GM21786 (cell line): Measurements from ENCODE around the gene RBP3.

Experiments
- ATAC-seq: cut with Tn5 transposase; IDR thresholded peaks from one replicate; pipeline ENCODE4 v1.9.1; 2021; ENCODE audit not compliant: unreplicated experiment

The RBP3 gene

DNA sequence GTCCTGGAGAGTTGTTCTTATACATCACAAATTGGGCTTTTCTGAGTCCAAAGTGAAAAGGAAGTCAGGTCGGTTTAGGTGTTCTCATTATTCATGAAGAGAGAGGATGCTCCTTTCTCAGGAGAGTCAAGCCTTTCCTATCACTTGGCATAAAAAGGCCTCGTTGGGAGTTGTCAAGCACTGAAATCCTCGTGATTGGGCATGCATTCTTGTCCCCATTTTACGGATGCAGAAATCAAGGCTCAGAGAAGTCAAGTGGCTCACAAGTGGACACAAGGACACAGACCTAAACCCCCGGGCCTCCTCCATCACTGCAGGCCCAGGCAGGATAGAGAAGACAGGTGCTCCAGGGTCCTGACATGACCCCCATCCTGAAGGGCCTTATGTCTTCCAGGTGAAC is 8.5 kb downstream of the RBP3 start:
- no peak for ATAC-seq

GRCh38 chr10:47357131-47357582 is 9.0 kb downstream of the RBP3 start:
- ATAC-seq = no peak

DNA sequence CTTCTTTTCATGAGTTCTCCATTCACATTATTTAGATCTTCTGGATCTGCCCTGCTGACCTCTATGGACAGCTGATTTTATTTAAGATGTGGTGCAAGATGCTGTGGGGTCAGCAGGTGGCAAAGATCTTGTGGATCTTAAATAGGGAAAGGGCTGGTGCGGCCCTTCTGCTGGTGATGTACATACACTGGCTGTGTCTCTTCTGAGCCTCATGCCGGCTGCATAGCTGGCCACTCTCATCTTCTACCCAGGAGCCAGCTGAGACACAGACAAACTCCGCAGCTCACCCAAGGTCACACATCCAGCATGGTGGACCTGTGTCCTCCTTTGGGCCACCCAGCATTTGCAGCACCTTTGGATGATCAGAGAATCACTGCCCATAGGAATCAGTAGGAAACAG is 9.7 kb downstream of the RBP3 start:
- no peak for ATAC-seq

GRCh38 chr10:47358457-47358856 is 10.3 kb downstream of the RBP3 start:
- no peak for ATAC-seq

- no peak for ATAC-seq
Observed at GRCh38 chr10:47359101-47359500, 10.9 kb downstream of the RBP3 start.

DNA sequence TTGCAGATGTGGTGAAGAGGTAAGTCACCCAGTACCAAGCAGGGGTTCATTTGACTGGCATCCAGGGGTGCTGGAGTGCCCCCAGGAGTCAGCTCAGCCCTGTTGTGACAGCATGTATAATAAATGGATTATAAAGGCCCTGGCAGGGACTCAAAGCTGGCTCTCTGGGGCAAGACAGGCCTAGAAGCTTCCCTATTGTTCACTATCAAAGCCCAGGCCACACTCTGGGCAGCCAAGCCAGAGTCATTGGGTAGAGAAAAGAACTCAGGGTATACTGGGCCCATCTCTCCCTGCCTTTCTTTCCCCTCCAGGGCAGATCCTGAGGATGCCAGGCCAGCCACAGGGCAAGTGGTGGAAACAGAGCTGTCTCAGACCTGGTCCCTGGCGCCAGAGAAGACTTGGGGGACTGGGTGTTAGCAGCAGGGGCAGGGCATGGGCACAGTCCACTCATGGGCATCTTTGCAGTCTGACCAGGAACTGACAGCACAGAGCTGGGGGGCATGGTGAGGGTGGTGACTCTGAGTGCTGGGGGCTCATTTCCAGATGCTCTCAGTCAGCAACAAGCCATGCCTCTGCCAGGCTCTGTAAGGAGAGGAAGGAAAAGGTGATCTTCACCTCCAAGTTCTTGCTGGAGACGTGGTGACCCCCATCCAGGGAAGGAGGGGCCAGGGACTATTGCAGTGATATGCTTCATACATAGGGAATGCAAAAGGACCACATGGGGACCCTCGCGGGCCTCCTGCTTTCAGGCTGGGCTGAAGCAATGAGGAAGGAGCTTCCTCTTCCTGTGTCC is 11.7 kb downstream of the RBP3 start:
- ATAC-seq = no peak

GRCh38 chr10:47360419-47361040 is 12.4 kb downstream of the RBP3 start:
- no peak for ATAC-seq

GRCh38 chr10:47361293-47361692 is 13.1 kb downstream of the RBP3 start:
- no peak for ATAC-seq

GRCh38 chr10:47362199-47362598 is 14.0 kb downstream of the RBP3 start:
- no peak for ATAC-seq

DNA sequence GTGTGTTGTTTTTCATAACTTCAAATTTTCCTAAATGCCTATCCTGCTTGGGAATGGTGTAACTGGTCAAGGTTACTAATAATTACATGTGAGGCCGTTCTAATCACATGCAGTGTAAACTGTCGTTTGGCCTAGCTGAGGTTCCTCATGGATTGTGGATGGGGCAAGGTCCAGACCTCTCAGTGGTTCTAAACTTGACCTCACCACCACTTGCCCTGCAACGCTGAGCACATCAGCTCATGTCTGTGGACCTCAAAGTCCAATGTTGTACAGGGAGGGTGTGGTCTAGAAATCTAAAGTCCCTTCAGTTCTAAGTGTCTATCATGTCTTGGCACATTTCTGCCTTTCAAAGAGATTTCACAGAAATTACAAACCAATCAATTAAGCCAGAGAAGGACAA is 15.6 kb downstream of the RBP3 start:
- no peak for ATAC-seq

GRCh38 chr10:47364366-47364765 is 16.2 kb downstream of the RBP3 start:
- no peak for ATAC-seq

GRCh38 chr10:47364911-47365310 is 16.7 kb downstream of the RBP3 start:
- no peak for ATAC-seq

- ATAC-seq = no peak
Observed at GRCh38 chr10:47365431-47366180, 17.4 kb downstream of the RBP3 start.

GRCh38 chr10:47366181-47366631 is 18.0 kb downstream of the RBP3 start:
- ATAC-seq = no peak

- no peak for ATAC-seq
Observed at GRCh38 chr10:47366731-47367460, 18.7 kb downstream of the RBP3 start.

DNA sequence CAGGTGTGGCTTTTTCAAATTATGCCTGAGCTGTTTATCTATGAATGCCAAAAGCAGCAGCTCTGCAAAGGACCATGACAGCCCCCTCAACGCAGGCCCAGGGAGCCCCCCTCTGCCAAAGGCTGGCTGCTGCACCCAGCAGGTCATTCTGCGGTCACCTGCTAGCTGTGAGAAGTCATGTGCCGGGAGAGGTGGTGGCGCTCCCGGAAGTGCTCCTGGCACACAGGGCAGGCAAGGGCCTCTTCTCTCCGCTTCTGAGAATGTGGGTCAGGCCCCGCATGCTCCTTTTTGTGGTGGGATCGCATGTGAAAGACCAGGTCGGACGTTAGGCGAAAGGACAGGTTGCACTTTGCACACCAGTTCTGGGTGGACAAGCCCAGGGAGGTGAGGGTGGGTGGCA is 19.5 kb downstream of the RBP3 start:
- ATAC-seq = no peak

DNA sequence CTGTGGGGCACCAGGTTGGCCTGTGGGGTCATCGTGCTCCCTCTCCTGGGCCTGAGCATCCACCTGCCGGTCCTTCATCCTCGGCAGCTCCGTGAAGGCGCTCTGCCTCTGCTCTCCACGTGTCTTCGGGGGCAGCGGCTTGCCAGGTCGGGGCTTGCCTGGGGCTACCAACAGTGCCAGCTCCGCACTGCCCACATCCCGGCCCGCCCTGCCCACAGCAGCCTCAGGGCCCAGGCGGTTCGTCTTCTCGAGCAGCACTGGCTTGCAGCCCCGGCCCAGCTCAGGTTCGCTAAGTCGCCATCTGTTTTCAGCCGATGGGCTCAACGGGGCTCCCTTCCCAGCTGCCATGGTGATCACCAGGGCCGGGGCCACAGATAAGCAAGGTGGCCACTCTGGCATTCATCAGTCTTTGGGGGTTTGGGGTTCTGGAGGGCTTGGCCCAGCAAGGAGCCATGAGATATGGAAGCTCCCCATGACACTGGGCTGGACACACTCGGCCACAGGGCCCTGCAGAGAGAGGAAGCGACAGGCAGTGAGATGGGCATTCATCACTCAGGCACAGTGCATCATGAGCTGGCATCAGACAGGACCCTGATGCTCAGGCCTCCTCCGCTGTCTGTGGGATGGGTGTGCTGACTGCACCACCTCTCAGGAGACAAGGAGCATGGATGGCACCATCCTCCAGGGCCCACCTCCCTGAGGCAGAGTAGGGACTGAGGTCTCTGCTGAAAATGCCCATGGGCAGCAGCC is 20.4 kb downstream of the RBP3 start:
- ATAC-seq = no peak

DNA sequence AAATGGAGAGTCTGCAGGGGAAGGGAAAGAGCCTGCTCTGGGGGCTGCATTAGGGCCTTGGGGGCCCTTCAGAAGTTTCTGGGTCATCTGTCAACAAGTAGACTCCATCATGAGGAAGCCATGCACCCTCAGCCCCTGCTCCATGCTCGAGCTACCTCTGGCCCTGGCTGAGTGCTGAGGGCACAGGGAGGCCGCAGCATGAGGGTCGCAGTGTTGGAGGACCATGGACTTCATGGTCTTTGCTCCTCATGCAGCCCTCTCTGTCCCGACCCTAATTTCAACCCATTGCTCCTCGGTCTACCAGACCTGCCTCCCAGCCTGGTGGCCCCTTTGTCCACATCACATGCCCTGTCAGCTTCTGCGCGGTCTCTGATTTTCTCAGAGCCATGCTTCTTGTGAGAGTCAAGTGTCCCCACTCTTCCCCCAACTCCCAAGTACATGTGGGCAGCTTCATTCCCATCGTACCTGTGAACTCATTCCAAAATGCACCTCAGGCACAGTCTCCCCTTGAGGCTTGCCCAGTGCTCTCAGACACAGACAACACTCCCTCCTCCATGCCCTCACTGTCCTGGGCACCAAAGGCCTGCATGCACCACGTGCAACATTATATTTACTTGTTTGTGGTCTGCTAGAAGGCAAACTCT is 21.2 kb downstream of the RBP3 start:
- ATAC-seq = no peak

GRCh38 chr10:47370015-47370767 is 22.0 kb downstream of the RBP3 start:
- no peak for ATAC-seq
